Measurements from ENCODE around the gene MYL6B.
"Not testable (repeated sequence)": the region's sequence is repeated elsewhere in the genome, so short reads cannot be mapped to it uniquely, and the experiment has no call there.

Gene MYL6B

GRCh38 chr12:56186957-56187356 lies 34.6 kb downstream of the MYL6B start:
- no peak for DNase-seq

GRCh38 chr12:56188131-56188777 lies 35.9 kb downstream of the MYL6B start:
- no peak for DNase-seq

GRCh38 chr12:56188778-56189098 lies 36.4 kb downstream of the MYL6B start:
- peak; percentile 11 for DNase-seq

- DNase-seq = peak; percentile 77
Measured at GRCh38 chr12:56189099-56189917, 36.9 kb downstream of the MYL6B start, which contains the start of gene SMARCC2. SMARCC2 (minus strand) TSS chr12:56189483; CDS start chr12:56189461, 22 bp downstream.

GRCh38 chr12:56189918-56190694 lies 37.7 kb downstream of the MYL6B start:
- peak; percentile 62 for DNase-seq

- no peak for DNase-seq
Measured at GRCh38 chr12:56190695-56191155, 38.3 kb downstream of the MYL6B start.

- no peak for DNase-seq
Measured at GRCh38 chr12:56192582-56192981, 40.2 kb downstream of the MYL6B start.

- peak; percentile 60 for DNase-seq
Measured at GRCh38 chr12:56193025-56193578, 40.7 kb downstream of the MYL6B start.

GRCh38 chr12:56196818-56197550 lies 44.6 kb downstream of the MYL6B start:
- DNase-seq = not testable (repeated sequence)

GRCh38 chr12:56197921-56198635 lies 45.7 kb downstream of the MYL6B start:
- DNase-seq = no peak

- DNase-seq = no peak
Measured at GRCh38 chr12:56198836-56199235, 46.4 kb downstream of the MYL6B start.

- DNase-seq = no peak
Measured at GRCh38 chr12:56202366-56202765, 50.0 kb downstream of the MYL6B start.

- no peak for DNase-seq
Measured at GRCh38 chr12:56202838-56203237, 50.5 kb downstream of the MYL6B start.

GRCh38 chr12:56204275-56204674 lies 51.9 kb downstream of the MYL6B start:
- DNase-seq = no peak

GRCh38 chr12:56205445-56205844 lies 53.1 kb downstream of the MYL6B start:
- no peak for DNase-seq

- peak; percentile 1 for DNase-seq
Measured at GRCh38 chr12:56206452-56207166, 54.2 kb downstream of the MYL6B start.

Measured in effector CD8-positive, alpha-beta T cell (primary cell).